ENCODE results near the gene SMARCAL1. TPM values are rescaled to one million over a fixed set of nuclear protein-coding genes. Genes with fewer than 3 reads are reported as not detected.

Gene SMARCAL1
- total and polyA plus RNA-seq, 2 of the 13 experiments (the other 11 are each of a cell fraction or from before 2014, with no cell fraction given) = 12.7 to 21.3 TPM

DNA sequence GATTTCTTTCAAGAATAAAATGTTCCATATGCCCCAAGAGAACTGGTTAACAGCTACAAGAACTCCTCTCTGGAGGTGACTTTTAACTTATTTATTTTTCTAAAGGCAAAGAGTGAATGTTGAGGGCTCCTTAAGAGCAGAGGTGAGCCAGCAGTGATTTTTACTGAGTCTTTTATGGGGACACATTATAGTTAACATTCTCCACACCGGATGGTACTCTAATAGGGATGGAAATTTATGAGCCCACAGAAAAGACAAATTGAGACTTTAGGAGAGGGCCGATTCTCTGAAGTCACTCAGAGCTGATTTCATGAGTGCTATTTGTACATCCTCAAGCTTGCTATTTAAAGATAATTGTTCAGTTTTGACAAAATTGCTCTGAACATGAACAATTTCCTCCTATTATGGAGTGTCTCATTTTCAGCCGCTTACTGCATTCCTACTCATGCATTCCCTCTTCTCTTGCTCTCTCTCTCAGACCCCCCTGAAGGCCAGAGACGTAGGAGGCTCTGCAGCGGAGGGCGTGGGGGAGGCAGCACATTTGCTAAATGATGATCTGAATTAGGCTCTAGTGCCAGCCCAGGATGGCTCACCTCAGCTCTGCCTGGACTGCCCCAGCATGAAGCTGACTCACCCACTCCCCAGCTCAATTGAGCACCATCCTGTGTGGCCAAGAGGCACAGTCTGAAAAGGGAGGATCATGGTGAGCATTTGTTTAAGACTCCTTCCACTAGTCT lies 80.5 kb downstream of the SMARCAL1 start:
- Histone ChIP-seq H3K36me3 (replicated peaks in 1 of 2; ENCODE audit: control insufficient read depth in 1 of 2, insufficient read depth in 2 of 2, low read length in 2 of 2) (no peaks in the 10 kb centered on the region), H3K4me1 (ENCODE audit: insufficient read depth, low read length) (peaks cover 27% of the 10 kb centered on the region), H2AFZ (ENCODE audit: low read length) (no peak overlapping the region), H3K4me3 (replicated peaks in 1 of 3; ENCODE audit: insufficient read depth in 1 of 3, low read depth in 2 of 3, low read length in 3 of 3) (no peak overlapping the region), H3K79me2 (ENCODE audit: insufficient read depth, low read length) (peaks cover 5% of the 10 kb centered on the region), H3K4me2 (ENCODE audit: low read depth, low read length) (no peak overlapping the region), H3K27me3 (ENCODE audit: control insufficient read depth in 1 of 2, insufficient read depth in 2 of 2, low read length in 2 of 2) (no peaks in the 10 kb centered on the region), H3K9me3 (ENCODE audit: low read length) (no peaks in the 10 kb centered on the region), H4K20me1 (ENCODE audit: insufficient read depth, low read length) (no peaks in the 10 kb centered on the region), H3K27ac (ENCODE audit: extremely low read length, insufficient read depth, low read length) (no peak overlapping the region), H3K9ac (ENCODE audit: insufficient read depth, low read depth, low read length) (no peak overlapping the region)
- TF ChIP-seq SALL1 (CRISPR knock-in tag; IDR thresholded peaks at IDR 0.05) = no peak
- TF ChIP-seq, protein P1, sequence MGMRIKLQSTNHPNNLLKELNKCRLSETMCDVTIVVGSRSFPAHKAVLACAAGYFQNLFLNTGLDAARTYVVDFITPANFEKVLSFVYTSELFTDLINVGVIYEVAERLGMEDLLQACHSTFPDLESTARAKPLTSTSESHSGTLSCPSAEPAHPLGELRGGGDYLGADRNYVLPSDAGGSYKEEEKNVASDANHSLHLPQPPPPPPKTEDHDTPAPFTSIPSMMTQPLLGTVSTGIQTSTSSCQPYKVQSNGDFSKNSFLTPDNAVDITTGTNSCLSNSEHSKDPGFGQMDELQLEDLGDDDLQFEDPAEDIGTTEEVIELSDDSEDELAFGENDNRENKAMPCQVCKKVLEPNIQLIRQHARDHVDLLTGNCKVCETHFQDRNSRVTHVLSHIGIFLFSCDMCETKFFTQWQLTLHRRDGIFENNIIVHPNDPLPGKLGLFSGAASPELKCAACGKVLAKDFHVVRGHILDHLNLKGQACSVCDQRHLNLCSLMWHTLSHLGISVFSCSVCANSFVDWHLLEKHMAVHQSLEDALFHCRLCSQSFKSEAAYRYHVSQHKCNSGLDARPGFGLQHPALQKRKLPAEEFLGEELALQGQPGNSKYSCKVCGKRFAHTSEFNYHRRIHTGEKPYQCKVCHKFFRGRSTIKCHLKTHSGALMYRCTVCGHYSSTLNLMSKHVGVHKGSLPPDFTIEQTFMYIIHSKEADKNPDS (CRISPR knock-in tag; IDR thresholded peaks at IDR 0.05) = no peak
- TF ChIP-seq, protein P2, sequence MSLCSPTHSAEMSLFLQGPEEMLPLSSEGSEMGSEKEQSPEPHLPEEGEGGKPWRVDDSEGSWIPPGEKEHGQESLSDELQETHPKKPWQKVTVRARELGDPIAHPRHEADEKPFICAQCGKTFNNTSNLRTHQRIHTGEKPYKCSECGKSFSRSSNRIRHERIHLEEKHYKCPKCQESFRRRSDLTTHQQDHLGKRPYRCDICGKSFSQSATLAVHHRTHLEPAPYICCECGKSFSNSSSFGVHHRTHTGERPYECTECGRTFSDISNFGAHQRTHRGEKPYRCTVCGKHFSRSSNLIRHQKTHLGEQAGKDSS (CRISPR knock-in tag; IDR thresholded peaks at IDR 0.05; ENCODE audit: borderline replicate concordance, low read depth) = no peak
- no peak for TF ChIP-seq SOX13 (IDR thresholded peaks at IDR 0.05)
- TF ChIP-seq SOX13 (CRISPR knock-in tag; conservative IDR thresholded peaks at IDR 0.05 in 1 of 2, IDR thresholded peaks at IDR 0.05 in 1 of 2) = no peak
- no peak for TF ChIP-seq MTF1 (CRISPR knock-in tag; IDR thresholded peaks at IDR 0.05)
- TF ChIP-seq, protein P3, sequence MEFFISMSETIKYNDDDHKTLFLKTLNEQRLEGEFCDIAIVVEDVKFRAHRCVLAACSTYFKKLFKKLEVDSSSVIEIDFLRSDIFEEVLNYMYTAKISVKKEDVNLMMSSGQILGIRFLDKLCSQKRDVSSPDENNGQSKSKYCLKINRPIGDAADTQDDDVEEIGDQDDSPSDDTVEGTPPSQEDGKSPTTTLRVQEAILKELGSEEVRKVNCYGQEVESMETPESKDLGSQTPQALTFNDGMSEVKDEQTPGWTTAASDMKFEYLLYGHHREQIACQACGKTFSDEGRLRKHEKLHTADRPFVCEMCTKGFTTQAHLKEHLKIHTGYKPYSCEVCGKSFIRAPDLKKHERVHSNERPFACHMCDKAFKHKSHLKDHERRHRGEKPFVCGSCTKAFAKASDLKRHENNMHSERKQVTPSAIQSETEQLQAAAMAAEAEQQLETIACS (CRISPR knock-in tag; IDR thresholded peaks at IDR 0.05) = no peak
- TF ChIP-seq ZNF557 (CRISPR knock-in tag; IDR thresholded peaks at IDR 0.05) = no peak
- no peak for TF ChIP-seq NRL (CRISPR knock-in tag; IDR thresholded peaks at IDR 0.05; ENCODE audit: borderline replicate concordance)
- no peak for TF ChIP-seq DNMT1 (CRISPR knock-in tag; IDR thresholded peaks at IDR 0.05)
- TF ChIP-seq MZF1 (CRISPR knock-in tag; IDR thresholded peaks at IDR 0.05; ENCODE audit: borderline replicate concordance) = no peak
- TF ChIP-seq HNRNPL (IDR thresholded peaks at IDR 0.05; ENCODE audit: low read depth, low read length) = no peak
- no peak for TF ChIP-seq POLR2AphosphoS5 (IDR thresholded peaks at IDR 0.05; ENCODE audit: low read depth, low read length)
- TF ChIP-seq ZNF614 (CRISPR knock-in tag; IDR thresholded peaks at IDR 0.05; ENCODE audit: borderline replicate concordance) = no peak
- TF ChIP-seq, protein P4, sequence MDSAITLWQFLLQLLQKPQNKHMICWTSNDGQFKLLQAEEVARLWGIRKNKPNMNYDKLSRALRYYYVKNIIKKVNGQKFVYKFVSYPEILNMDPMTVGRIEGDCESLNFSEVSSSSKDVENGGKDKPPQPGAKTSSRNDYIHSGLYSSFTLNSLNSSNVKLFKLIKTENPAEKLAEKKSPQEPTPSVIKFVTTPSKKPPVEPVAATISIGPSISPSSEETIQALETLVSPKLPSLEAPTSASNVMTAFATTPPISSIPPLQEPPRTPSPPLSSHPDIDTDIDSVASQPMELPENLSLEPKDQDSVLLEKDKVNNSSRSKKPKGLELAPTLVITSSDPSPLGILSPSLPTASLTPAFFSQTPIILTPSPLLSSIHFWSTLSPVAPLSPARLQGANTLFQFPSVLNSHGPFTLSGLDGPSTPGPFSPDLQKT (CRISPR knock-in tag; IDR thresholded peaks at IDR 0.05; ENCODE audit: borderline replicate concordance) = no peak
- TF ChIP-seq ZBTB1 (CRISPR knock-in tag; IDR thresholded peaks at IDR 0.05; ENCODE audit: borderline replicate concordance) = no peak
- DNase-seq (ENCODE audit: low spot score) (no peak), FAIRE-seq (no peak), ATAC-seq (peak; percentile 9; the same call in 1 of the 3 replicates)
- ChIA-PET POLR2A (interaction anchor here (1.7 kb wide), 1 partner anchor 14 kb away, joined by 4 read pairs; no protein-coding TSS in a partner anchor), CTCF (ENCODE audit: low intra/inter-chr PET ratio, low total read pairs) (interaction anchor here (0.7 kb wide), 1 partner anchor 195 kb away, joined by 3 read pairs; no protein-coding TSS in a partner anchor)
- in situ Hi-C loops (cut with HindIII; ENCODE audit: extremely low pct_ligation_motif_present, low pct_unique_long_range_greater_than_20kb) = no loop called here
- WGBS (ENCODE audit: low lambda C conversion rate) = 86% methylated on average over 6 of the region's 6 CpGs
- no TSS peak for BruUV-seq (replicated peaks)
- intact Hi-C loops (cut with micrococcal nuclease; ENCODE audit: unreplicated experiment) = no loop called here
